GM18502 (cell line): ENCODE results near the gene PRDX1.

ENCODE experiments used
- ATAC-seq: cut with Tn5 transposase; IDR thresholded peaks from one replicate; pipeline ENCODE4 v1.9.1; 2021; ENCODE audit warnings: mild to moderate bottlenecking; ENCODE audit not compliant: unreplicated experiment, poor library complexity

The PRDX1 gene

GRCh38 chr1:45521413-45522323 lies at the start of gene PRDX1:
Gene PRDX1, minus strand, starts transcription at chr1:45521884. Its CDS starts 2,841 bp downstream, at chr1:45519043.
- peak; percentile 77 for ATAC-seq

- ATAC-seq = no peak
These were observed 48.9 kb upstream of the PRDX1 start for GRCh38 chr1:45570631-45571030.

- peak; percentile 59 for ATAC-seq
These were observed 48.4 kb upstream of the PRDX1 start for GRCh38 chr1:45569962-45570581.

- ATAC-seq = no peak
These were observed 47.9 kb upstream of the PRDX1 start for GRCh38 chr1:45569571-45569961.

- ATAC-seq = no peak
These were observed 46.7 kb upstream of the PRDX1 start for GRCh38 chr1:45568421-45568820.

GRCh38 chr1:45567911-45568310 lies 46.2 kb upstream of the PRDX1 start:
- no peak for ATAC-seq

- ATAC-seq = no peak
These were observed 45.0 kb upstream of the PRDX1 start for GRCh38 chr1:45566722-45567121.

GRCh38 chr1:45563843-45564242 lies 42.2 kb upstream of the PRDX1 start:
- no peak for ATAC-seq

GRCh38 chr1:45557422-45557944 lies 35.8 kb upstream of the PRDX1 start:
- ATAC-seq = no peak

GRCh38 chr1:45554198-45554597 lies 32.5 kb upstream of the PRDX1 start:
- no peak for ATAC-seq

GRCh38 chr1:45552331-45552730 lies 30.6 kb upstream of the PRDX1 start:
- no peak for ATAC-seq

GRCh38 chr1:45551684-45552083 lies 30.0 kb upstream of the PRDX1 start:
- ATAC-seq = no peak

GRCh38 chr1:45550401-45551351 lies 29.0 kb upstream of the PRDX1 start, which contains the start of gene AKR1A1:
Gene AKR1A1, plus strand, starts transcription at chr1:45550826. Its CDS starts 10,969 bp downstream, at chr1:45561795.
- ATAC-seq = peak; percentile 86

- no peak for ATAC-seq
These were observed 24.0 kb upstream of the PRDX1 start for GRCh38 chr1:45545553-45546310.

- no peak for ATAC-seq
These were observed 23.4 kb upstream of the PRDX1 start for GRCh38 chr1:45545019-45545493.

GRCh38 chr1:45544530-45544929 lies 22.8 kb upstream of the PRDX1 start:
- no peak for ATAC-seq

- ATAC-seq = peak; percentile 55
These were observed 22.1 kb upstream of the PRDX1 start for GRCh38 chr1:45543581-45544417.

GRCh38 chr1:45542591-45542990 lies 20.9 kb upstream of the PRDX1 start:
- no peak for ATAC-seq
